HFF-Myc (cell line): ENCODE results near the gene KDM4E.

Source experiments
- DNase-seq: peaks from one replicate; pipeline ENCODE4 v3.0.0-alpha.2; 2011; ENCODE audit warnings: low read depth; ENCODE audit errors: extremely low read depth
- H3K4me3 ChIP-seq: replicated peaks from 2 replicates; pipeline ENCODE4 v1.5.1; 2011; ENCODE audit warnings: low read depth, mild to moderate bottlenecking, control low read depth, low read length
- TF ChIP-seq, protein P1 (sequence below): IDR thresholded peaks from 2 replicates; pipeline ENCODE4 v1.5.1; 2012; ENCODE audit warnings: mild to moderate bottlenecking, low read depth, low read length, control low read depth; ENCODE audit errors: missing control alignments

The KDM4E gene

DNA sequence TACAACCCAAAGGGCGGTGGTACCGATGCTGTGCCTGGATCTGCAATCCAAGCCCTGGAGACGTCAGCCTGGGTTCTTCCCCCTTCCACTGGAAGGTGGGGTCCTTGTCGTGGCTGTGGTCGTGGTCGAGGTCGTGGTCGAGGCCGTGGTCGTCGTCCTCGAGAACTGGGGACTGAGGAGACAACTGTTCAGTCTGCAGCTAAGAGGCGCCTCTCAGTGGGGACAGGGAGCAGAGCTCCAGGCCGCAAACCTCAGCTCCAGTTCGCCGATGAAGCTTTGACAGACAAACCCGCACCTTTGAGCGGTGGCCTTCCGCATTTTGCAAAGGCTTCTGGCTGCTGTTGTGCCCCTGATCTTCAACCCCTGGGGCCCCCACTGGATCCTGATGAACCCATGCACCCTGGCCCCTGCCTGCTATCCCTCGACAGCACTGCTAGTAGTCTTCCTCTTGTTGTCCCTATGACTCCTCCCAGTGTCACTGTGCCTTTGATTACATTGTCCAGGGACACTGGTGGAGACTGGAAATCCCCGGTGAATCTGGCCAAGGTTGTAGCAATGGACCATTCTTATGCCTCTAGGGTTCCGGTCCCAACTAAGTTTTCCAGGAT, 25.6 kb downstream of the KDM4E start:
- TF ChIP-seq, protein P1, sequence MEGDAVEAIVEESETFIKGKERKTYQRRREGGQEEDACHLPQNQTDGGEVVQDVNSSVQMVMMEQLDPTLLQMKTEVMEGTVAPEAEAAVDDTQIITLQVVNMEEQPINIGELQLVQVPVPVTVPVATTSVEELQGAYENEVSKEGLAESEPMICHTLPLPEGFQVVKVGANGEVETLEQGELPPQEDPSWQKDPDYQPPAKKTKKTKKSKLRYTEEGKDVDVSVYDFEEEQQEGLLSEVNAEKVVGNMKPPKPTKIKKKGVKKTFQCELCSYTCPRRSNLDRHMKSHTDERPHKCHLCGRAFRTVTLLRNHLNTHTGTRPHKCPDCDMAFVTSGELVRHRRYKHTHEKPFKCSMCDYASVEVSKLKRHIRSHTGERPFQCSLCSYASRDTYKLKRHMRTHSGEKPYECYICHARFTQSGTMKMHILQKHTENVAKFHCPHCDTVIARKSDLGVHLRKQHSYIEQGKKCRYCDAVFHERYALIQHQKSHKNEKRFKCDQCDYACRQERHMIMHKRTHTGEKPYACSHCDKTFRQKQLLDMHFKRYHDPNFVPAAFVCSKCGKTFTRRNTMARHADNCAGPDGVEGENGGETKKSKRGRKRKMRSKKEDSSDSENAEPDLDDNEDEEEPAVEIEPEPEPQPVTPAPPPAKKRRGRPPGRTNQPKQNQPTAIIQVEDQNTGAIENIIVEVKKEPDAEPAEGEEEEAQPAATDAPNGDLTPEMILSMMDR, result no peak
- DNase-seq, result no peak
- no peak overlapping the region for H3K4me3 ChIP-seq

DNA sequence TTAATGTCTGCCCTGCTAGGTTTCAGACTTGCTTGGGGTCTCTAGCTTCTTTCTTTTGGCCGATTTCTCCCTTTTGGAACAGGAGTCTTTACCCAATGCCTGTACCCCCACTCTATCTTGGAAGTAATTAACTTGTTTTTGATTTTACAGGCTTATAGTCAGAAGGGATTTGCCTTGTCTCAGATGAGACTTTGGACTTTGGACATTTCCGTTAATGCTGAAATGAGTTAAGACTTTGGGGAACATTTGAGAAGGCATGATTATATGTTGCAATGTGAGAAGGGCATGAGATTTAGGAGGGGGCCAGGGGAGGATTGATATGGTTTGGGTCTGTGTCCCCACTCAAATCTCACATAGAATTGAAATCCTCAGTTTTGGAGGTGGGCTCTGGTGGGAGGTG, 29.3 kb downstream of the KDM4E start:
- TF ChIP-seq, protein P1, result no peak
- no peak for DNase-seq
- no peak overlapping the region for H3K4me3 ChIP-seq

DNA sequence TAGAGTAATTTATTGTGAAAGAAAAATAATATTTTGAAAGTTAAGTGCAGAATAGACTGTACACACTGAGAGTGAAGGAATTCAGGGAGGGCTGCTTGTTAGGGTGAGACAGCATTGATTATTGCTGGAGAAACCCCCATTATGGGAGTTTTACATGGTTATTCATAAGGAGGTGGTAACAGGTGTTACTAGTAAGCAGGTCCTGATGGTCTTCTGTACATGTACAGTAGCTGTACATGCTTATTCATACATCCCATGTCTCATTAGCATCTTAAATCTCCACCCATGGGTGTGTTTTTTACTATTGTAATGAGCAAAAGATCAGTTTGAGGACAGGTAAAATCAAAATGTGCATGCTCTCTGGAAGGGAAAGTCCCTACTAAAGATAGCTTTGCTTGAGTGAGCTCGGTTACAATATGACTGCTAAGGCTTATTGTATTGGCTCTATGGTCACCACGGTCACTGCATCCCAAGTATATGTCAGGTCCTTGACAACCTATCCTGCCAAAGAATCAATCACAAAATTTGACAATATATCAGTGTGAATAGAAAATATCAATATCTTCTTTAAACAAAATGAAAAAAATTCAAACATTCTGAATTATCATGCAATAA, 30.3 kb downstream of the KDM4E start:
- TF ChIP-seq, protein P1, result no peak
- DNase-seq, result no peak
- no peak overlapping the region for H3K4me3 ChIP-seq

DNA sequence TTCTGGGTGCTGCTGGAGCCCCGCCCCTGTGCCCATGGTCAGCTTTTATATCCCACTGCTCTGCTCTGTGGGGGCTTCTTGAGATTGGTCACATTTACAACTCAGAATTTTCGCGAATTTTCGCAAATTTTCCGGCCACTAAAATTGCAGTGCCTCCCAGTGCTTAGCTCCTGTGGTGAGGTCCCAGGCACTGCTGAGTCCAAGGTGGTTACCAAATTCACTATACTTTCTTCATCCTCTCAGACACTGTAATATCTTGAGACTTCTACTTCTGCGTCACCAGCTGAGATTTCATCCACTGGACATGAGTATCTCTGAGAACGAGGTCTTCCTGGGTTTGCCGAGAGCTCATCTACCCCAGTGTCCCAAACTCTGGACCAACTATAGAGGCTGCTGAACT, 32.9 kb downstream of the KDM4E start:
- TF ChIP-seq, protein P1, result no peak
- DNase-seq, result no peak
- no peak overlapping the region for H3K4me3 ChIP-seq

DNA sequence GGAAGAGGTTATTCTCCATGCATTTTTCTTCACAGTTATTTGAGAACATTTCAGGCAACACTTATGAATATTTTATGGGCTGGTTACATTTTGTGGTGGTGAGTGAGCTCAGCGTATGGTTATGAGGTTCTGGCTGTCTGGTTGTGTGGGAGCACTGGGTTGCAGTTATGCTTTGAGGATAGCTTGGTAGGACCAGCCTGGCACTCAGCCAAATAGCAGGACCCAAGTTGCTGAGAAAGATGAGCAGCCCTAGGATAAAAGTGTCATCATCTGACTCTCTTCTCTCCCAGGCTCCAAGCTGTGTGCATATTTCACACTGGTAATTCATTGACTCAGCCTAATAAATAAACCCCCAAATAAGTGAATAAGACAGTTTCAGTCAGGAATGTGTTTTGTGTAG, 33.6 kb downstream of the KDM4E start:
- DNase-seq, result no peak
- H3K4me3 ChIP-seq, result no peak overlapping the region
- TF ChIP-seq, protein P1, result no peak

DNA sequence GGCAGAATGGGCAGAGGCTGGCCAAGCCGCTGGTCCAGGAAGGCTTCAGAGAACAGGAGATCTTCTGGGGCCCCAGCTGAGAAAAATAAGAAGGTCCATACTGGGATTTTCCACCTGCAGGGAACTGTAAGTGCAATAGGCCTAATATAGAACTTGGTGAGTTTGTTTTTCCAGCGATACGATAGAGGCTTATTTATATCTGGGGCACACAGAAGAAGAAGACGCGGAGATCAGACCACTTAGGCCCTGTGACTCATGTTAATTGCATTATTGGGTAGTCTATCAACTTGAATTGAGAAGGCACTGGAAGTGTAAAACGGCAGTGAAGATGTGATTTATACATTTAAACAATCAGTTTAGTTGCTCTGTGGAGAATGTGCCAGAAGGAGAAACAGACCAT, 34.0 kb downstream of the KDM4E start:
- TF ChIP-seq, protein P1, result no peak
- DNase-seq, result no peak
- H3K4me3 ChIP-seq, result no peak overlapping the region

DNA sequence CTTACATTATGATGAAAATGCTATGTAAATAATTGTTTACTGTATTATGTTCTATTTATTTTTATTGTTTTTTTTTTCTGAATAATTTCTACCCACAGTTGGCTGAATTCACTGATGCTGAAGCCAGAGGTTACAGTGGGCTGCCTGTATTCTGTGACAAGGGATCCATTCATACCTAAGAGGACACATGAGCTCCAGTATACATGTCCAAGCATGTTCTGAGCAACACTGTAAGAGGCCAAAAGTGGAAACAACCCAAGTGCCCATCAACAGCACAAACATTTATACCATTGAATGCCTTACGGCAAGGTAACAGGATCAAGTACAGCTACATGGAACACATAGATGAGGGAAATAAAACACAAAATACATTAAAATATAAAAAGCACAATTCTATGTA, 40.3 kb downstream of the KDM4E start:
- TF ChIP-seq, protein P1, result no peak

More for the DNA sequence above, 40.3 kb downstream of the KDM4E start:
- DNase-seq, result no peak
- no peak overlapping the region for H3K4me3 ChIP-seq
